GM12873 (cell line): ENCODE data around the gene FCSK.
A peak's percentile ranks its signal among the peaks of the same experiment; 100 is the strongest.

Experiments
- TF ChIP-seq, protein P1 (sequence below): IDR thresholded peaks from 2 replicates; pipeline ENCODE4 v1.5.1; 2012; ENCODE audit warnings: low read depth, mild to moderate bottlenecking, moderate library complexity, low read length, control low read depth; ENCODE audit not compliant: insufficient read depth; ENCODE audit errors: missing control alignments

FCSK gene

GRCh38 chr16:70523076-70523742, 68.8 kb downstream of the FCSK start, which contains the start of gene COG4:
Gene COG4 (minus strand): TSS chr16:70523554. CDS start chr16:70523543, 11 bp downstream.
- TF ChIP-seq, protein P1, sequence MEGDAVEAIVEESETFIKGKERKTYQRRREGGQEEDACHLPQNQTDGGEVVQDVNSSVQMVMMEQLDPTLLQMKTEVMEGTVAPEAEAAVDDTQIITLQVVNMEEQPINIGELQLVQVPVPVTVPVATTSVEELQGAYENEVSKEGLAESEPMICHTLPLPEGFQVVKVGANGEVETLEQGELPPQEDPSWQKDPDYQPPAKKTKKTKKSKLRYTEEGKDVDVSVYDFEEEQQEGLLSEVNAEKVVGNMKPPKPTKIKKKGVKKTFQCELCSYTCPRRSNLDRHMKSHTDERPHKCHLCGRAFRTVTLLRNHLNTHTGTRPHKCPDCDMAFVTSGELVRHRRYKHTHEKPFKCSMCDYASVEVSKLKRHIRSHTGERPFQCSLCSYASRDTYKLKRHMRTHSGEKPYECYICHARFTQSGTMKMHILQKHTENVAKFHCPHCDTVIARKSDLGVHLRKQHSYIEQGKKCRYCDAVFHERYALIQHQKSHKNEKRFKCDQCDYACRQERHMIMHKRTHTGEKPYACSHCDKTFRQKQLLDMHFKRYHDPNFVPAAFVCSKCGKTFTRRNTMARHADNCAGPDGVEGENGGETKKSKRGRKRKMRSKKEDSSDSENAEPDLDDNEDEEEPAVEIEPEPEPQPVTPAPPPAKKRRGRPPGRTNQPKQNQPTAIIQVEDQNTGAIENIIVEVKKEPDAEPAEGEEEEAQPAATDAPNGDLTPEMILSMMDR, result no peak

- TF ChIP-seq, protein P1, result no peak
Observed at GRCh38 chr16:70523743-70524398, 69.5 kb downstream of the FCSK start, which contains the start of gene SF3B3. Gene SF3B3 (plus strand): TSS chr16:70523816. CDS start chr16:70526657, 2,841 bp downstream.

GRCh38 chr16:70526403-70526802, 72.0 kb downstream of the FCSK start:
- TF ChIP-seq, protein P1, result no peak

- TF ChIP-seq, protein P1, result no peak
Observed at GRCh38 chr16:70527315-70527996, 73.1 kb downstream of the FCSK start.

DNA sequence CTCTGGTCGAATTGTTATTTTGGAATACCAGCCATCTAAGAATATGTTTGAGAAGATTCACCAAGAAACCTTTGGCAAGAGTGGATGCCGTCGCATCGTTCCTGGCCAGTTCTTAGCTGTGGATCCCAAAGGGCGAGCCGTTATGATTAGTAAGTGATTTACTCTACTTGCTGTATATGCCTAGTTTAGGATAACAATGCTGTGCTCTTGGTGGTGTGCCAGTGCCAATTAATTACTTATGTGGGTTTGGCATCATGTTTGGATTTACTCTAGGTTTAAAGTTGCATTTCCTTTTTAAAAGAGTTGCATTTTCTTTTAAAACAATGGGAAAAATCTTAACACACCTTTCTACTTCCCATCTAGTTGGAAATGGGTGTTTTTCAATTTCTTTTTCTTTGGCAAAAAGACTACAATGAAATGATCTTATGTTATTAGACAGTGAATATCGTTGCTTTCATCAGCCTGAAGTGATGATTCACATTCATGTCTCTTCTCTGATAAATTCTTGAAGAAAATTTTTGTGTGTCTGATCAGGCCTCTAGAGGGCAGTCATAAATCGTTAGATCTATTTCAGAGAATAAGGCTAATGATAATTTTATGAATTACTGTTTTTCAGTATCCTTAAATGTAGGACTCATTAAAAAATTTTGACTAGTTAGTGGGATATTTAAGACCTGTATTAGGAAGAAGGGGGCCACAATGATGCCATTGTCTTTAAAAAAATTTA, 74.8 kb downstream of the FCSK start:
- TF ChIP-seq, protein P1, result peak; percentile 25
